AG04449 (cell line): ENCODE results near the gene SMYD5.

Experiments
- CTCF ChIA-PET: fragments of 350-600 bp; formaldehyde crosslinking; extraction: SDS; loops from one replicate; lab custom pipeline; 2021; ENCODE audit warnings: antibody characterized with exemption; lab: Yijun Ruan, JAX
- POLR2A ChIA-PET: fragments of 400-600, 350-600 bp; formaldehyde crosslinking; extraction: SDS; loops from one replicate; lab custom pipeline; 2020; ENCODE audit warnings: antibody characterized with exemption, inconsistent platforms; lab: Yijun Ruan, JAX
- DNase-seq: peaks from one replicate; pipeline ENCODE4 v3.0.0-alpha.2; 2010; ENCODE audit warnings: low read depth, low spot score
- H3K4me3 ChIP-seq: 2 replicates; pipeline ENCODE4 v1.5.1; 2011; ENCODE audit warnings: low read depth, mild to moderate bottlenecking, control low read depth, low read length
- CTCF ChIP-seq: IDR thresholded peaks from one replicate; pipeline ENCODE4 v1.5.1; 2011; ENCODE audit warnings: mild to moderate bottlenecking, moderate library complexity, low read length, control low read depth, inconsistent platforms; ENCODE audit not compliant: insufficient read depth; ENCODE audit errors: missing control alignments

SMYD5 gene

GRCh38 chr2:73215254-73215653 lies 1.2 kb downstream of the SMYD5 start:
- peak overlapping the region; percentile 78 for H3K4me3 ChIP-seq
- ChIA-PET POLR2A (interaction anchor here (1.0 kb wide), 1 partner anchor 18 kb away, joined by 4 read pairs; the partner anchor contains the start of genes CCT7 and PRADC1), CTCF (interaction anchor here (0.8 to 2.0 kb wide), 6 partner anchors 9 to 327 kb away, joined by 3 to 9 read pairs (median 4); no protein-coding TSS in a partner anchor)
- no peak for TF ChIP-seq CTCF
- DNase-seq, result no peak

- no peak for DNase-seq
- no peak for TF ChIP-seq CTCF
- CTCF ChIA-PET, result interaction anchor here (2.0 to 2.3 kb wide), 2 partner anchors 12 to 40 kb away, joined by 8 to 12 read pairs; no protein-coding TSS in a partner anchor
- POLR2A ChIA-PET, result no interaction called here
- no peak overlapping the region for H3K4me3 ChIP-seq
Observed at GRCh38 chr2:73217160-73217559, 3.1 kb downstream of the SMYD5 start.

GRCh38 chr2:73217826-73218225 lies 3.8 kb downstream of the SMYD5 start:
- no peak overlapping the region for H3K4me3 ChIP-seq
- POLR2A ChIA-PET, result interaction anchor here (1.0 kb wide), 1 partner anchor 16 kb away, joined by 5 read pairs; the partner anchor contains the start of genes CCT7 and PRADC1
- no peak for DNase-seq
- CTCF ChIA-PET, result interaction anchor here (1.1 to 2.3 kb wide), 4 partner anchors 8 to 40 kb away, joined by 3 to 12 read pairs (median 6); partner anchors contain the start of gene PRADC1
- TF ChIP-seq CTCF, result no peak

GRCh38 chr2:73218298-73218697 lies 4.3 kb downstream of the SMYD5 start:
- DNase-seq, result no peak
- ChIA-PET POLR2A (interaction anchor here (1.0 kb wide), 1 partner anchor 15 kb away, joined by 5 read pairs; the partner anchor contains the start of genes CCT7 and PRADC1), CTCF (interaction anchor here (1.1 to 2.3 kb wide), 4 partner anchors 8 to 41 kb away, joined by 3 to 12 read pairs (median 6); partner anchors contain the start of gene PRADC1)
- no peak for TF ChIP-seq CTCF
- no peak overlapping the region for H3K4me3 ChIP-seq

- ChIA-PET POLR2A (interaction anchor here (1.7 kb wide), 1 partner anchor 10 kb away, joined by 6 read pairs; the partner anchor contains the start of gene CCT7), CTCF (interaction anchor here (3.6 kb wide), 1 partner anchor 11 kb away, joined by 18 read pairs; no protein-coding TSS in a partner anchor)
- no peak for TF ChIP-seq CTCF
- no peak for DNase-seq
- H3K4me3 ChIP-seq, result no peak overlapping the region
Observed at GRCh38 chr2:73223821-73224220, 9.8 kb downstream of the SMYD5 start.

- no peak for DNase-seq
- TF ChIP-seq CTCF, result no peak
- ChIA-PET CTCF (interaction anchor here (0.9 to 3.6 kb wide), 2 partner anchors 13 to 49 kb away, joined by 3 to 18 read pairs; no protein-coding TSS in a partner anchor), POLR2A (no interaction called here)
- no peak overlapping the region for H3K4me3 ChIP-seq
Observed at GRCh38 chr2:73225513-73226360, 11.7 kb downstream of the SMYD5 start.
